ENCODE results near the gene SIMC1.
"Not testable (repeated sequence)": the region's sequence is repeated elsewhere in the genome, so short reads cannot be mapped to it uniquely, and the experiment has no call there.

The SIMC1 gene

GRCh38 chr5:176216393-176216916, 21.8 kb upstream of the SIMC1 start:
- not testable (repeated sequence) for DNase-seq

- not testable (repeated sequence) for DNase-seq
Observed at GRCh38 chr5:176217188-176217729, 21.0 kb upstream of the SIMC1 start.

GRCh38 chr5:176217764-176218163, 20.5 kb upstream of the SIMC1 start:
- DNase-seq = not testable (repeated sequence)

GRCh38 chr5:176222006-176222405, 16.2 kb upstream of the SIMC1 start:
- DNase-seq = not testable (repeated sequence)

- DNase-seq = not testable (repeated sequence)
Observed at GRCh38 chr5:176228358-176228757, 9.9 kb upstream of the SIMC1 start.

GRCh38 chr5:176233253-176233652, 5.0 kb upstream of the SIMC1 start:
- not testable (repeated sequence) for DNase-seq

- DNase-seq = peak; percentile 27 to 70
Observed at GRCh38 chr5:176235155-176235554, 3.1 kb upstream of the SIMC1 start.

GRCh38 chr5:176238645-176239283, 540 bp downstream of the SIMC1 start:
- not testable (repeated sequence) for DNase-seq

- DNase-seq = not testable (repeated sequence)
Observed at GRCh38 chr5:176239304-176239703, 1.1 kb downstream of the SIMC1 start.

GRCh38 chr5:176244318-176244717, 6.1 kb downstream of the SIMC1 start:
- DNase-seq = not testable (repeated sequence)

GRCh38 chr5:176245074-176245473, 6.8 kb downstream of the SIMC1 start:
- not testable (repeated sequence) for DNase-seq

GRCh38 chr5:176245489-176245888, 7.3 kb downstream of the SIMC1 start:
- DNase-seq = not testable (repeated sequence)

GRCh38 chr5:176250691-176251090, 12.5 kb downstream of the SIMC1 start:
- DNase-seq = not testable (repeated sequence)

- DNase-seq = not testable (repeated sequence)
Observed at GRCh38 chr5:176252171-176252570, 13.9 kb downstream of the SIMC1 start.

- DNase-seq = not testable (repeated sequence)
Observed at GRCh38 chr5:176253370-176254065, 15.3 kb downstream of the SIMC1 start.

GRCh38 chr5:176254066-176254393, 15.8 kb downstream of the SIMC1 start:
- DNase-seq = not testable (repeated sequence)

GRCh38 chr5:176257871-176258505, 19.8 kb downstream of the SIMC1 start:
- not testable (repeated sequence) for DNase-seq

GRCh38 chr5:176260682-176261081, 22.5 kb downstream of the SIMC1 start:
- DNase-seq = not testable (repeated sequence)

GRCh38 chr5:176266448-176266847, 28.2 kb downstream of the SIMC1 start:
- not testable (repeated sequence) for DNase-seq

GRCh38 chr5:176289018-176289417, 50.8 kb downstream of the SIMC1 start:
- not testable (repeated sequence) for DNase-seq

- not testable (repeated sequence) for DNase-seq
Observed at GRCh38 chr5:176290057-176290840, 52.0 kb downstream of the SIMC1 start.

- not testable (repeated sequence) for DNase-seq
Observed at GRCh38 chr5:176305356-176305755, 67.1 kb downstream of the SIMC1 start.

All from CD4-positive, alpha-beta T cell treated with Interleukin-1 beta for 1 hour (primary cell).